Peyer's patch (tissue), 4 donors: ENCODE results near the gene MAP1LC3B2. TPM values are rescaled to one million over a fixed set of nuclear protein-coding genes. Genes with fewer than 3 reads are reported as not detected.
A peak's percentile ranks its signal among the peaks of the same experiment; 100 is the strongest.

Experiments
- DNase-seq, 3 donors: peaks; one replicate each; pipeline ENCODE4 v3.0.0-alpha.2; 2017 to 2019
- H3K27ac ChIP-seq, 4 donors: fragments of 200-600 bp; sonication (generic); one replicate each; pipeline ENCODE4 v1.5.1; 2016 to 2019
- H3K27me3 ChIP-seq, 2 donors: fragments of 200-600 bp; sonication (generic); one replicate each; pipeline ENCODE4 v1.5.1; 2019
- H3K36me3 ChIP-seq, 3 donors: fragments of 200-600 bp; sonication (generic); one replicate each; pipeline ENCODE4 v1.5.1; 2016 to 2019
- H3K4me1 ChIP-seq, 4 donors: fragments of 200-600 bp; sonication (generic); one replicate each; pipeline ENCODE4 v1.5.1; 2016 to 2019
- H3K4me3 ChIP-seq, 4 donors: fragments of 200-600 bp; sonication (generic); 1 replicate in 3 of 4; 2 replicates in 1 of 4; pipeline ENCODE4 v1.5.1; 2016 to 2019; ENCODE audit warnings: mild to moderate bottlenecking in 1 of 4
- H3K9me3 ChIP-seq, 4 donors: fragments of 200-600 bp; sonication (generic); one replicate each; pipeline ENCODE4 v1.5.1; 2016 to 2019; ENCODE audit warnings: mild to moderate bottlenecking in 1 of 4
- CTCF ChIP-seq, 6 experiments: fragments of 450-650 bp in 4 of 6; fragments of 200-600 bp in 2 of 6; sonication (generic) in 1 of 6; IDR thresholded peaks; one replicate each; pipeline ENCODE4 v1.5.1; 2017 to 2019; ENCODE audit warnings: antibody characterized with exemption in 6 of 6, mild to moderate bottlenecking in 3 of 6, moderate library complexity in 1 of 6
- POLR2A ChIP-seq, 2 donors: fragments of 450-650 bp; IDR thresholded peaks; one replicate each; pipeline ENCODE4 v1.5.1; 2017; ENCODE audit warnings: antibody characterized with exemption in 2 of 2, mild to moderate bottlenecking in 2 of 2, moderate library complexity in 2 of 2
- total RNA-seq, 4 donors: library from RNA; depleted of rRNA; stranded (reverse); fragments of >200 nt; gene quantifications; one replicate each; pipeline ENCODE4 v1.1.0, GENCODE V29; 2016

The MAP1LC3B2 gene
- total RNA-seq, 4 donors from 2014 or later = 1.9 TPM; not detected in 3

- H3K27ac ChIP-seq = no peak overlapping the region
- H3K9me3 ChIP-seq = no peaks in the 10 kb centered on the region
- TF ChIP-seq CTCF (IDR thresholded peaks at IDR 0.05) (no peak), POLR2A (IDR thresholded peaks at IDR 0.05) (no peak)
- no peaks in the 10 kb centered on the region for H3K36me3 ChIP-seq
- no peak for DNase-seq
- H3K4me1 ChIP-seq = peaks cover 0 to 5% (median 4%) of the 10 kb centered on the region in 4 donors
- no peak overlapping the region for H3K4me3 ChIP-seq
- no peaks in the 10 kb centered on the region for H3K27me3 ChIP-seq
Observed at GRCh38 chr12:116528065-116528464, 31.1 kb upstream of the MAP1LC3B2 start.

- DNase-seq = no peak
- Histone ChIP-seq H3K4me3 (no peak overlapping the region), H3K27ac (peak overlapping the region in 1 of 4 donors; percentile 10), H3K27me3 (no peaks in the 10 kb centered on the region), H3K36me3 (no peaks in the 10 kb centered on the region), H3K9me3 (no peaks in the 10 kb centered on the region), H3K4me1 (peaks cover 0 to 10% (median 6%) of the 10 kb centered on the region in 4 donors)
- TF ChIP-seq POLR2A (IDR thresholded peaks at IDR 0.05) = no peak
- TF ChIP-seq CTCF (IDR thresholded peaks at IDR 0.05) = no peak
Observed at GRCh38 chr12:116528498-116528897, 30.7 kb upstream of the MAP1LC3B2 start.

- no peak for DNase-seq
- Histone ChIP-seq H3K36me3 (no peaks in the 10 kb centered on the region), H3K27ac (peak overlapping the region in 1 of 4 donors; percentile 10), H3K9me3 (no peaks in the 10 kb centered on the region), H3K27me3 (no peaks in the 10 kb centered on the region), H3K4me1 (peaks cover 0 to 15% (median 6%) of the 10 kb centered on the region in 4 donors), H3K4me3 (no peak overlapping the region)
- TF ChIP-seq POLR2A (IDR thresholded peaks at IDR 0.05) (no peak), CTCF (IDR thresholded peaks at IDR 0.05) (no peak)
Observed at GRCh38 chr12:116529048-116529447, 30.1 kb upstream of the MAP1LC3B2 start.

GRCh38 chr12:116529686-116530085 is 29.5 kb upstream of the MAP1LC3B2 start:
- H3K27ac ChIP-seq = peak overlapping the region in 1 of 4 donors; percentile 10

GRCh38 chr12:116532428-116532827 is 26.8 kb upstream of the MAP1LC3B2 start:
- no peaks in the 10 kb centered on the region for H3K36me3 ChIP-seq
- no peak for DNase-seq
- peaks cover 0 to 15% (median 8%) of the 10 kb centered on the region in 4 donors for H3K4me1 ChIP-seq
- TF ChIP-seq CTCF (IDR thresholded peaks at IDR 0.05) = no peak
- TF ChIP-seq POLR2A (IDR thresholded peaks at IDR 0.05) = no peak
- no peak overlapping the region for H3K27ac ChIP-seq
- no peaks in the 10 kb centered on the region for H3K27me3 ChIP-seq
- no peaks in the 10 kb centered on the region for H3K9me3 ChIP-seq
- no peak overlapping the region for H3K4me3 ChIP-seq

More at GRCh38 chr12:116529686-116530085, 29.5 kb upstream of the MAP1LC3B2 start:
- no peak overlapping the region for H3K4me3 ChIP-seq
- no peaks in the 10 kb centered on the region for H3K36me3 ChIP-seq
- H3K4me1 ChIP-seq = peaks cover 0 to 15% (median 8%) of the 10 kb centered on the region in 4 donors
- no peaks in the 10 kb centered on the region for H3K27me3 ChIP-seq
- DNase-seq = no peak
- H3K9me3 ChIP-seq = no peaks in the 10 kb centered on the region
- TF ChIP-seq POLR2A (IDR thresholded peaks at IDR 0.05) (no peak), CTCF (IDR thresholded peaks at IDR 0.05) (no peak)

GRCh38 chr12:116532986-116533342 is 26.2 kb upstream of the MAP1LC3B2 start:
- DNase-seq = no peak
- Histone ChIP-seq H3K36me3 (no peaks in the 10 kb centered on the region), H3K9me3 (no peaks in the 10 kb centered on the region), H3K4me3 (peak overlapping the region; percentile 42 to 68 (median 56)), H3K4me1 (peaks cover 0 to 15% (median 8%) of the 10 kb centered on the region in 4 donors), H3K27me3 (no peaks in the 10 kb centered on the region), H3K27ac (peak overlapping the region; percentile 54 to 79 (median 69))
- TF ChIP-seq CTCF (IDR thresholded peaks at IDR 0.05) (no peak), POLR2A (IDR thresholded peaks at IDR 0.05) (no peak)
